ENCODE data around the gene PON2. TPM values are rescaled to one million over a fixed set of nuclear protein-coding genes. Genes with fewer than 3 reads are reported as not detected.

The PON2 gene
- total RNA-seq, 2 experiments from 2014 or later: not detected

DNA sequence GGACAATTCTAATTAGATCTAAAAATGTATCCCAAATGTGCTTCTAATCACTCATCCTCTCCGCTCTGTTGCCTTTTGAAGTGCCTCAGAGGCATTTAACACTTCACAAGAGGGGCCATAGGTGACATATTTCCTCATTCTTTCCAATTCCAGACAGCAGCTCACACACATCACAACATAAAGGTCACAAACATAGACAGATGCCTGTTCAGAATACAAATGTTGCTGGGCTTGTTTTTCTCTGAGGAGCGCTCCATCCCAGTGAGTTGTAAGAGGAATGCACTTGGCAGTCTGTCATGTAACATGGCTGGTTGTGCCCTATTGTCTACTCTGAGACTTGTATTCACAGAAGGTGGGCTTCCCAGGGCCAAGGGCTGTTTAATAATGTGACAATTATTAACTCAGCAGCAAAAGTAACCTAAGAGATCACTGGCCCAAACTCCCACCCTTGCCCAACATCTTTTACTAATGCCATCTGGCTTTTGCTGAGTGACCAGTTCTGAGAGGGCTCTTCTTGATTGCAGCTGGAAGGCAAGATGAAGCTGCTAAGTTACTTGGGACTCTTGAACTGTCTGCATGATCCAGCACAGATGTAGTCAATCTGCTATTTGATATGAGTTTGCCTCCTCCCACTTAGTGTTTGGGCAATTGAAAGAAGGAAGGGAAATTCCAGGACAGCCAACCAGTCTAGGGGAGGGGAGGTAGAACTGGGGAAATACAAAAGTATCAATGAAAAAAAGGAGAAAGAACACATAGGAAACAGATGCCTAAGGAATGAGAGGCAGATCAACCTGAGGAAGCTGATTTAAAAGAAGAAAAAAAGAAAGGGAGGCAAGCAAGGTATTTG is 13.6 kb downstream of the PON2 start:
- CTCF ChIA-PET (ENCODE audit: unreplicated experiment): no interaction called here

DNA sequence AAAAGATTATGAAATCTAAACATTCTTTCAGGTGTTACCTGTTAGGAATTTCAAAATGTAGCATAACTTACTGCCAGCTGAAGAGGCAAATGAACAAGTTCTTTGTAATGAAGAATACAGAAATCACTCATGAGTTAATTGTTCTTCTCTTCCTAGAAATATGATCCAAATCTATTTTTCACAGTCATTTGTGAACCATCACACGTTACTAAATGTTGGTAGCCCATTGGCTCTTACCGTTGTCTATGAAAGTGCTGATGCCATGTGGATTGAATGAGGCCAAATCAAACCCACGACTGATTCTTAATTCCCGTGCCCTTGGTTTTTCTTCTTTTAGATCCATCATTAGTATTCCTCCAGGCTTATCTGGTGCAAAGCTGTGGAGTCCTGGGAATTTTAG is 22.8 kb downstream of the PON2 start:
- Histone ChIP-seq H3K36me3 (ENCODE audit: insufficient read depth, low read length) (no peaks in the 10 kb centered on the region), H3K79me2 (ENCODE audit: insufficient read depth, low read depth, low read length) (no peaks in the 10 kb centered on the region), H3K9me3 (ENCODE audit: low read length) (no peaks in the 10 kb centered on the region), H2AFZ (ENCODE audit: low read length) (no peak overlapping the region), H3K27ac (ENCODE audit: low read depth, low read length, poor library complexity, severe bottlenecking) (no peak overlapping the region), H4K20me1 (ENCODE audit: insufficient read depth, low read length) (no peaks in the 10 kb centered on the region), H3K9me2 (ENCODE audit: insufficient read depth, low read length) (no peaks in the 10 kb centered on the region), H3K4me3 (ENCODE audit: low read depth, low read length, poor library complexity, severe bottlenecking) (no peak overlapping the region), H3K4me2 (ENCODE audit: low read length) (no peak overlapping the region), H3K4me1 (ENCODE audit: insufficient read depth, low read length, poor library complexity, severe bottlenecking) (no peaks in the 10 kb centered on the region)
- POLR2A ChIA-PET: no interaction called here
- intact Hi-C loops (cut with micrococcal nuclease; ENCODE audit: unreplicated experiment): no loop called here
- CTCF ChIA-PET (ENCODE audit: unreplicated experiment): no interaction called here
- no peak for DNase-seq (ENCODE audit: low spot score)
- BruUV-seq (replicated peaks): no TSS peak
- no peak for TF ChIP-seq EZH2phosphoT487 (IDR thresholded peaks at IDR 0.05; ENCODE audit: borderline replicate concordance, low read depth, low read length)

More for the DNA sequence above, 13.6 kb downstream of the PON2 start:
- Histone ChIP-seq H3K4me2 (ENCODE audit: low read length) (no peak overlapping the region), H3K79me2 (ENCODE audit: insufficient read depth, low read depth, low read length) (no peaks in the 10 kb centered on the region), H3K4me1 (ENCODE audit: insufficient read depth, low read length, poor library complexity, severe bottlenecking) (no peaks in the 10 kb centered on the region), H2AFZ (ENCODE audit: low read length) (no peak overlapping the region), H4K20me1 (ENCODE audit: insufficient read depth, low read length) (no peaks in the 10 kb centered on the region), H3K9me3 (ENCODE audit: low read length) (no peaks in the 10 kb centered on the region), H3K36me3 (ENCODE audit: insufficient read depth, low read length) (no peaks in the 10 kb centered on the region), H3K9me2 (ENCODE audit: insufficient read depth, low read length) (no peaks in the 10 kb centered on the region), H3K27ac (ENCODE audit: low read depth, low read length, poor library complexity, severe bottlenecking) (no peak overlapping the region), H3K4me3 (ENCODE audit: low read depth, low read length, poor library complexity, severe bottlenecking) (no peak overlapping the region)
- TF ChIP-seq, protein P1, sequence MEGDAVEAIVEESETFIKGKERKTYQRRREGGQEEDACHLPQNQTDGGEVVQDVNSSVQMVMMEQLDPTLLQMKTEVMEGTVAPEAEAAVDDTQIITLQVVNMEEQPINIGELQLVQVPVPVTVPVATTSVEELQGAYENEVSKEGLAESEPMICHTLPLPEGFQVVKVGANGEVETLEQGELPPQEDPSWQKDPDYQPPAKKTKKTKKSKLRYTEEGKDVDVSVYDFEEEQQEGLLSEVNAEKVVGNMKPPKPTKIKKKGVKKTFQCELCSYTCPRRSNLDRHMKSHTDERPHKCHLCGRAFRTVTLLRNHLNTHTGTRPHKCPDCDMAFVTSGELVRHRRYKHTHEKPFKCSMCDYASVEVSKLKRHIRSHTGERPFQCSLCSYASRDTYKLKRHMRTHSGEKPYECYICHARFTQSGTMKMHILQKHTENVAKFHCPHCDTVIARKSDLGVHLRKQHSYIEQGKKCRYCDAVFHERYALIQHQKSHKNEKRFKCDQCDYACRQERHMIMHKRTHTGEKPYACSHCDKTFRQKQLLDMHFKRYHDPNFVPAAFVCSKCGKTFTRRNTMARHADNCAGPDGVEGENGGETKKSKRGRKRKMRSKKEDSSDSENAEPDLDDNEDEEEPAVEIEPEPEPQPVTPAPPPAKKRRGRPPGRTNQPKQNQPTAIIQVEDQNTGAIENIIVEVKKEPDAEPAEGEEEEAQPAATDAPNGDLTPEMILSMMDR (conservative IDR thresholded peaks at IDR 0.05; ENCODE audit: low read length): no peak
- TF ChIP-seq EZH2phosphoT487 (IDR thresholded peaks at IDR 0.05; ENCODE audit: borderline replicate concordance, low read depth, low read length): no peak
- POLR2A ChIA-PET: no interaction called here
- intact Hi-C loops (cut with micrococcal nuclease; ENCODE audit: unreplicated experiment): no loop called here
- no TSS peak for BruUV-seq (replicated peaks)
- no peak for DNase-seq (ENCODE audit: low spot score)

DNA sequence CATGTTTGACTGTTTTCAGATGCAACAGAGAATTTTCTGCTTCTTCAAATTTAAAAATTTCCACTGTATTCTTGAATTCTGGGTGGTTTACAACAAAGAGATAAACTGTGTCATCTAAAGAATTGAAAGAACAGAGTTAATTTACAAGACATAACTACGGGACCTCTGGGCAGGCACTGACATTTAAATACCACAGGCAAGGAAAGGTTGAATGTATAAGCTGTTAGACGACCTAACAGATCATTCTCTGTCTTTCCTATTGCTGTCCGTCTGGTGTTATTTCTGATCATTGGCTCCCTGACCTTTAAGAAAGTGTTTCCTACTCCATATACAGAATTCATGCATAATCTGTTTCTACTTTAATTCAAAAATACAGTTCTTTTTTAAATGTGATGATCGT is 23.2 kb downstream of the PON2 start:
- no peak for DNase-seq (ENCODE audit: low spot score)
- CTCF ChIA-PET (ENCODE audit: unreplicated experiment): no interaction called here
- Histone ChIP-seq H3K9me2 (ENCODE audit: insufficient read depth, low read length) (no peaks in the 10 kb centered on the region), H3K4me1 (ENCODE audit: insufficient read depth, low read length, poor library complexity, severe bottlenecking) (no peaks in the 10 kb centered on the region), H3K79me2 (ENCODE audit: insufficient read depth, low read depth, low read length) (no peaks in the 10 kb centered on the region), H3K36me3 (ENCODE audit: insufficient read depth, low read length) (no peaks in the 10 kb centered on the region), H3K27ac (ENCODE audit: low read depth, low read length, poor library complexity, severe bottlenecking) (no peak overlapping the region), H2AFZ (ENCODE audit: low read length) (no peak overlapping the region), H3K4me3 (ENCODE audit: low read depth, low read length, poor library complexity, severe bottlenecking) (no peak overlapping the region), H4K20me1 (ENCODE audit: insufficient read depth, low read length) (no peaks in the 10 kb centered on the region), H3K4me2 (ENCODE audit: low read length) (no peak overlapping the region), H3K9me3 (ENCODE audit: low read length) (no peaks in the 10 kb centered on the region)
- no peak for TF ChIP-seq EZH2phosphoT487 (IDR thresholded peaks at IDR 0.05; ENCODE audit: borderline replicate concordance, low read depth, low read length)
- TF ChIP-seq, protein P1 (conservative IDR thresholded peaks at IDR 0.05; ENCODE audit: low read length): no peak
- POLR2A ChIA-PET: interaction anchor here (0.7 kb wide), 1 partner anchor 10 kb away, joined by 3 read pairs; no protein-coding TSS in a partner anchor
- BruUV-seq (replicated peaks): no TSS peak
- intact Hi-C loops (cut with micrococcal nuclease; ENCODE audit: unreplicated experiment): no loop called here
